K562 (cell line): ENCODE results near the gene DUSP10. TPM values are rescaled to one million over a fixed set of nuclear protein-coding genes. Genes with fewer than 3 reads are reported as not detected.
A peak's percentile ranks its signal among the peaks of the same experiment; 100 is the strongest.

ENCODE experiments used
- MNT ChIP-seq, 2 experiments: fragments of 450-650 bp; conservative IDR thresholded peaks; 2 replicates each; pipeline ENCODE4 v1.6.1; 2017; ENCODE audit warnings: mild to moderate bottlenecking in 2 of 2, moderate library complexity in 2 of 2
- MTA3 ChIP-seq: fragments of 450-650 bp; formaldehyde crosslinking; IDR thresholded peaks from 2 replicates; pipeline ENCODE4 v1.6.1; 2017; ENCODE audit warnings: mild to moderate bottlenecking, borderline replicate concordance
- TAF9B ChIP-seq: fragments of 450-650 bp; IDR thresholded peaks from 2 replicates; pipeline ENCODE4 v1.6.1; 2018; ENCODE audit warnings: mild to moderate bottlenecking; ENCODE audit not compliant: partially characterized antibody
- ZNF41 ChIP-seq: fragments of 250-450 bp; sonication (Bioruptor Pico); conservative IDR thresholded peaks from 2 replicates; pipeline ENCODE4 v1.4.0; 2020; ENCODE audit warnings: mild to moderate bottlenecking
- polyA plus RNA-seq, 8 experiments: library from polyadenylated mRNA; depleted of rRNA in 4 of 8; stranded (reverse) in 5 of 8; unstranded in 3 of 8; fragments of >200 nt; fragmentation: Nextera tagmentation in 2 of 8; fragmentation: Illumina TruSeq in 1 of 8; extraction: Ambion mirVana in 2 of 8; extraction: Trizol in 1 of 8; gene quantifications; 2 replicates each; pipeline versions ENCODE4 v1.2.1 to v1.2.3, GENCODE V29; 2011 to 2014; ENCODE audit warnings: inconsistent platforms in 1 of 8, missing spikeins in 1 of 8
- total RNA-seq, 7 experiments: library from RNA; depleted of rRNA in 6 of 7; stranded (reverse); fragments of >200 nt in 6 of 7; fragmentation: Illumina TruSeq in 2 of 7; extraction: Trizol in 2 of 7; gene quantifications; 2 replicates each; pipeline versions ENCODE4 v1.2.1 to v1.2.3, GENCODE V29; 2011 to 2021; ENCODE audit warnings: low replicate concordance in 1 of 7
- TF ChIP-seq, protein P1 (sequence below), 3 experiments: fragments of 200-800 bp in 1 of 3; fragments of 250-450 bp in 1 of 3; fragments of 450-650 bp in 1 of 3; sonication (Bioruptor Pico) in 1 of 3; sonication (Bioruptor generic) in 1 of 3; formaldehyde crosslinking in 1 of 3; IDR thresholded peaks; 2 replicates each; pipeline versions ENCODE4 v1.6.1 to v1.8.0; 2016 to 2022; ENCODE audit warnings: mild to moderate bottlenecking in 2 of 3, missing genetic modification characterization in 2 of 3, missing compliant biosample characterization in 1 of 3, moderate library complexity in 1 of 3
- TF ChIP-seq, protein P2 (sequence below): fragments of 250-450 bp; sonication (Bioruptor Pico); IDR thresholded peaks from 2 replicates; pipeline ENCODE4 v1.4.0; 2020
- TF ChIP-seq, protein P3 (sequence below): fragments of 200-800 bp; sonication (Bioruptor generic); IDR thresholded peaks from 2 replicates; pipeline ENCODE4 v1.6.1; 2016; ENCODE audit warnings: missing genetic modification characterization, missing compliant biosample characterization

The DUSP10 gene
- total and polyA plus RNA-seq, 9 of the 15 experiments (the other 6 are each of a cell fraction or from before 2014, with no cell fraction given) = 1.7 to 8.3 (median 6.1) TPM

- TF ChIP-seq MNT (conservative IDR thresholded peaks at IDR 0.05) (peak; percentile 39 to 60; a peak in 3 of 4 replicates), ZNF41 (CRISPR knock-in tag) (no peak; the same call in 1 of the 2 replicates), TAF9B (peak; percentile 22), MTA3 (peak; percentile 41; the same call in 1 of the 2 replicates)
- TF ChIP-seq, protein P1, sequence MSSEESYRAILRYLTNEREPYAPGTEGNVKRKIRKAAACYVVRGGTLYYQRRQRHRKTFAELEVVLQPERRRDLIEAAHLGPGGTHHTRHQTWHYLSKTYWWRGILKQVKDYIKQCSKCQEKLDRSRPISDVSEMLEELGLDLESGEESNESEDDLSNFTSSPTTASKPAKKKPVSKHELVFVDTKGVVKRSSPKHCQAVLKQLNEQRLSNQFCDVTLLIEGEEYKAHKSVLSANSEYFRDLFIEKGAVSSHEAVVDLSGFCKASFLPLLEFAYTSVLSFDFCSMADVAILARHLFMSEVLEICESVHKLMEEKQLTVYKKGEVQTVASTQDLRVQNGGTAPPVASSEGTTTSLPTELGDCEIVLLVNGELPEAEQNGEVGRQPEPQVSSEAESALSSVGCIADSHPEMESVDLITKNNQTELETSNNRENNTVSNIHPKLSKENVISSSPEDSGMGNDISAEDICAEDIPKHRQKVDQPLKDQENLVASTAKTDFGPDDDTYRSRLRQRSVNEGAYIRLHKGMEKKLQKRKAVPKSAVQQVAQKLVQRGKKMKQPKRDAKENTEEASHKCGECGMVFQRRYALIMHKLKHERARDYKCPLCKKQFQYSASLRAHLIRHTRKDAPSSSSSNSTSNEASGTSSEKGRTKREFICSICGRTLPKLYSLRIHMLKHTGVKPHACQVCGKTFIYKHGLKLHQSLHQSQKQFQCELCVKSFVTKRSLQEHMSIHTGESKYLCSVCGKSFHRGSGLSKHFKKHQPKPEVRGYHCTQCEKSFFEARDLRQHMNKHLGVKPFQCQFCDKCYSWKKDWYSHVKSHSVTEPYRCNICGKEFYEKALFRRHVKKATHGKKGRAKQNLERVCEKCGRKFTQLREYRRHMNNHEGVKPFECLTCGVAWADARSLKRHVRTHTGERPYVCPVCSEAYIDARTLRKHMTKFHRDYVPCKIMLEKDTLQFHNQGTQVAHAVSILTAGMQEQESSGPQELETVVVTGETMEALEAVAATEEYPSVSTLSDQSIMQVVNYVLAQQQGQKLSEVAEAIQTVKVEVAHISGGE (CRISPR knock-in tag; IDR thresholded peaks at IDR 0.05) = peak in 1 of 3 experiments; percentile 57; a peak in 2 of 6 replicates
- TF ChIP-seq, protein P2, sequence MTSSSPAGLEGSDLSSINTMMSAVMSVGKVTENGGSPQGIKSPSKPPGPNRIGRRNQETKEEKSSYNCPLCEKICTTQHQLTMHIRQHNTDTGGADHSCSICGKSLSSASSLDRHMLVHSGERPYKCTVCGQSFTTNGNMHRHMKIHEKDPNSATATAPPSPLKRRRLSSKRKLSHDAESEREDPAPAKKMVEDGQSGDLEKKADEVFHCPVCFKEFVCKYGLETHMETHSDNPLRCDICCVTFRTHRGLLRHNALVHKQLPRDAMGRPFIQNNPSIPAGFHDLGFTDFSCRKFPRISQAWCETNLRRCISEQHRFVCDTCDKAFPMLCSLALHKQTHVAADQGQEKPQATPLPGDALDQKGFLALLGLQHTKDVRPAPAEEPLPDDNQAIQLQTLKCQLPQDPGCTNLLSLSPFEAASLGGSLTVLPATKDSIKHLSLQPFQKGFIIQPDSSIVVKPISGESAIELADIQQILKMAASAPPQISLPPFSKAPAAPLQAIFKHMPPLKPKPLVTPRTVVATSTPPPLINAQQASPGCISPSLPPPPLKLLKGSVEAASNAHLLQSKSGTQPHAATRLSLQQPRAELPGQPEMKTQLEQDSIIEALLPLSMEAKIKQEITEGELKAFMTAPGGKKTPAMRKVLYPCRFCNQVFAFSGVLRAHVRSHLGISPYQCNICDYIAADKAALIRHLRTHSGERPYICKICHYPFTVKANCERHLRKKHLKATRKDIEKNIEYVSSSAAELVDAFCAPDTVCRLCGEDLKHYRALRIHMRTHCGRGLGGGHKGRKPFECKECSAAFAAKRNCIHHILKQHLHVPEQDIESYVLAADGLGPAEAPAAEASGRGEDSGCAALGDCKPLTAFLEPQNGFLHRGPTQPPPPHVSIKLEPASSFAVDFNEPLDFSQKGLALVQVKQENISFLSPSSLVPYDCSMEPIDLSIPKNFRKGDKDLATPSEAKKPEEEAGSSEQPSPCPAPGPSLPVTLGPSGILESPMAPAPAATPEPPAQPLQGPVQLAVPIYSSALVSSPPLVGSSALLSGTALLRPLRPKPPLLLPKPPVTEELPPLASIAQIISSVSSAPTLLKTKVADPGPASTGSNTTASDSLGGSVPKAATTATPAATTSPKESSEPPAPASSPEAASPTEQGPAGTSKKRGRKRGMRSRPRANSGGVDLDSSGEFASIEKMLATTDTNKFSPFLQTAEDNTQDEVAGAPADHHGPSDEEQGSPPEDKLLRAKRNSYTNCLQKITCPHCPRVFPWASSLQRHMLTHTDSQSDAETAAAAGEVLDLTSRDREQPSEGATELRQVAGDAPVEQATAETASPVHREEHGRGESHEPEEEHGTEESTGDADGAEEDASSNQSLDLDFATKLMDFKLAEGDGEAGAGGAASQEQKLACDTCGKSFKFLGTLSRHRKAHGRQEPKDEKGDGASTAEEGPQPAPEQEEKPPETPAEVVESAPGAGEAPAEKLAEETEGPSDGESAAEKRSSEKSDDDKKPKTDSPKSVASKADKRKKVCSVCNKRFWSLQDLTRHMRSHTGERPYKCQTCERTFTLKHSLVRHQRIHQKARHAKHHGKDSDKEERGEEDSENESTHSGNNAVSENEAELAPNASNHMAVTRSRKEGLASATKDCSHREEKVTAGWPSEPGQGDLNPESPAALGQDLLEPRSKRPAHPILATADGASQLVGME (CRISPR knock-in tag) = 0 out of 2 replicates have a peak, but pooled peaks have one; percentile 63
- TF ChIP-seq, protein P3, sequence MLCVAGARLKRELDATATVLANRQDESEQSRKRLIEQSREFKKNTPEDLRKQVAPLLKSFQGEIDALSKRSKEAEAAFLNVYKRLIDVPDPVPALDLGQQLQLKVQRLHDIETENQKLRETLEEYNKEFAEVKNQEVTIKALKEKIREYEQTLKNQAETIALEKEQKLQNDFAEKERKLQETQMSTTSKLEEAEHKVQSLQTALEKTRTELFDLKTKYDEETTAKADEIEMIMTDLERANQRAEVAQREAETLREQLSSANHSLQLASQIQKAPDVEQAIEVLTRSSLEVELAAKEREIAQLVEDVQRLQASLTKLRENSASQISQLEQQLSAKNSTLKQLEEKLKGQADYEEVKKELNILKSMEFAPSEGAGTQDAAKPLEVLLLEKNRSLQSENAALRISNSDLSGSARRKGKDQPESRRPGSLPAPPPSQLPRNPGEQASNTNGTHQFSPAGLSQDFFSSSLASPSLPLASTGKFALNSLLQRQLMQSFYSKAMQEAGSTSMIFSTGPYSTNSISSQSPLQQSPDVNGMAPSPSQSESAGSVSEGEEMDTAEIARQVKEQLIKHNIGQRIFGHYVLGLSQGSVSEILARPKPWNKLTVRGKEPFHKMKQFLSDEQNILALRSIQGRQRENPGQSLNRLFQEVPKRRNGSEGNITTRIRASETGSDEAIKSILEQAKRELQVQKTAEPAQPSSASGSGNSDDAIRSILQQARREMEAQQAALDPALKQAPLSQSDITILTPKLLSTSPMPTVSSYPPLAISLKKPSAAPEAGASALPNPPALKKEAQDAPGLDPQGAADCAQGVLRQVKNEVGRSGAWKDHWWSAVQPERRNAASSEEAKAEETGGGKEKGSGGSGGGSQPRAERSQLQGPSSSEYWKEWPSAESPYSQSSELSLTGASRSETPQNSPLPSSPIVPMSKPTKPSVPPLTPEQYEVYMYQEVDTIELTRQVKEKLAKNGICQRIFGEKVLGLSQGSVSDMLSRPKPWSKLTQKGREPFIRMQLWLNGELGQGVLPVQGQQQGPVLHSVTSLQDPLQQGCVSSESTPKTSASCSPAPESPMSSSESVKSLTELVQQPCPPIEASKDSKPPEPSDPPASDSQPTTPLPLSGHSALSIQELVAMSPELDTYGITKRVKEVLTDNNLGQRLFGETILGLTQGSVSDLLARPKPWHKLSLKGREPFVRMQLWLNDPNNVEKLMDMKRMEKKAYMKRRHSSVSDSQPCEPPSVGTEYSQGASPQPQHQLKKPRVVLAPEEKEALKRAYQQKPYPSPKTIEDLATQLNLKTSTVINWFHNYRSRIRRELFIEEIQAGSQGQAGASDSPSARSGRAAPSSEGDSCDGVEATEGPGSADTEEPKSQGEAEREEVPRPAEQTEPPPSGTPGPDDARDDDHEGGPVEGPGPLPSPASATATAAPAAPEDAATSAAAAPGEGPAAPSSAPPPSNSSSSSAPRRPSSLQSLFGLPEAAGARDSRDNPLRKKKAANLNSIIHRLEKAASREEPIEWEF (CRISPR knock-in tag) = peak; percentile 56; the same call in 1 of the 2 replicates
Measured at GRCh38 chr1:221714227-221715152, 27.4 kb downstream of the DUSP10 start (continued).
